HG03520 (cell line): ENCODE measurements around the gene C2orf69.

Experiments
- ATAC-seq: cut with Tn5 transposase; IDR thresholded peaks from one replicate; pipeline ENCODE4 v1.9.1; 2021; ENCODE audit warnings: mild to moderate bottlenecking, moderate library complexity; ENCODE audit not compliant: unreplicated experiment

Gene C2orf69

DNA sequence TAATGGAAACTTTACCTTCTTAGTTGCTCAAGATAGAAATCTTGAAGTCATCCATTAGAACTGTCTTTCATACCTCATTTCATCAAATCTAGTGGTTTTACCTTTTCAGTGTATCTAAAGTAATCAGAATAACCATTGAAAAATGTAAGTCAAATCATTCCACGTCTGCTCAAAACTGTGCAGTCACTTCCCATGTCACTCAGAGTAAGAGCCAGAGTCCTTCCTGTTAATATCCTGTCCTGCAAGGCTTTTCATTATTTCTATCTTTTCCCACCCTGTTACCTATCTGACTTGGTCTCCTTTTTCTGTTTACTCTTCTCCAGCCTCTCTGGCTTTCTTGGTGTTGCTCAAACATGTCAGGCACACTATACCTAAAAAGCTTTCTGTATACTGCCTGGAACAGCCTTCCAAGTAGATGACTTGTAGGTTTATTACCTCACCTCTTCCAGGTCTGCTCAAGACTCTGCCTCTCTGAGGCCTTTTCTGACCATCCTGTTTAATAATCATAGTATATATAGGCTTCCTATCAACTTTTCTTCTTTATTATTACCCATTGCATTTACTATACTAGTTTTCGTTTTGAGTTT lies 3.4 kb downstream of the C2orf69 start:
- ATAC-seq, result no peak

DNA sequence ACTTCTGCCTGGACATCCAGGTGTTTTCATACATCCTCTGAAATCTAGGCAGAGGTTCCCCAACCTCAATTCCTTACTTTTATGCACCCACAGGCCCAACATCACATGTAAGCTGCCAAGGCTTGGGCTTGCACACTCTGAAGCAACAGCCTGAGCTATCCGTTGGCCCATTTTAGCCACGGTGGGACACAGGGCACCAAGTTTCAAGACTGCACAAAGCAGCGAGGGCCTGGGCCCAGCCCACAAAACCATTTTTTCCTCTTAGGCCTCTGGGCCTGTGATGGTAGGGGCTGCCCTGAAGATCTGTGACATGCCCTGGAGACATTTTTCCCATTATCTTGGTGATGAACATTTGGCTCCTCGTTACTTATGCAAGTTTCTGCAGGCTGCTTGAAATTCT lies 5.9 kb downstream of the C2orf69 start:
- ATAC-seq, result no peak

DNA sequence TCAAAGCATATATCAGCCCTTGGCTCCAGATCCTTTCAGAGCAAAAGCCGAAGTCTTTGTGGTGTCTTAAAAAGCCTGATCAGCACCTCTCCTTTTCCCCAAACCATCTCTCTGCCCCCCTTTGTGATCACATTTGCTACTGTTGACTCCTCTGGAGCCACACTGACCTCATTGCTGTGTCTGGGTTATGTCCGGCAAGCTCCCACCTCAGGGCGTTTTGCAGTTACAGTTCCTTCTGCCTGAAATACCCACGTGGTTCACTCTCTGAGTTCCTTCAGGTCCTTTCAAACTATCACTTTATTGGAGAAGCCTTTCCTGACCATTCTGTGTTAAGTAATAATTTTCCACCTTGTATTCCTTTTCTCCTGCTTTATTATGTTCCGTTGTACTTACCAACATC lies 11.8 kb downstream of the C2orf69 start:
- no peak for ATAC-seq

DNA sequence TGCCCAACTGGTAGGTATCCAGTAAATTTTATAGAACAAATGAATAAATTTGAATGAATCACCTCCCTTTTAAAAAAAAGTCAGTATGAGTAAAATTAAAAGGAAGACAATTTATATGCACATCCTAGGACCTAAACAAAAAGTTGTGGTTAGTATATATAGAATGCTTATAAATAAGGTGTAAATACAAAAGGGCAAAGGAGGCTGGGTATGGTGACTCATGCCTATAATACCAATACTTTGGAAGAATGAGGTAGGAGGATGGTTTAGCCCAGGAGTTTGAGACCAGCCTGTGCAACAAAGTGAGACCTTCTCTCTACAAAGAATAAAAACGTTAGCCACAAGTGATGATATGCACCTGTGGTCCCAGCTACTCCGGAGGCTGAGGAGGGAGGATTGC lies 12.8 kb downstream of the C2orf69 start:
- no peak for ATAC-seq

DNA sequence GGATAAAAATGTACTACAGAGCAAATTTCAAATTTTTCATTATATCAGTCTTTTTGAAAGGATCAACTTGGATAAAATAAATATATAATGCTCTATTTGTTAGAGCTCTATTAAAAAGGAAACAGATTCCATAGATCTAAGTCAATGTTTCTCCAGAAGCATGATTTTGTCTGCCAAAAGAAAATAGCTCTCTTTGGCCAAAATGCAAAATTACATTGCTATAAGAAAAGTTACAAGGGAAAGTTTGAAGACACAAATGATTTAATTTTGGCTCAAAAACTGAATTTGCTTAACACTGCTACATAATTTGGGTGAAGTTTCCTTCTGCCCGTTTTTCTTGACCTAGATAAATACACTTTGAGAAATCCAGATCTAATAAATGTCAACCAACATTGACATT lies 15.7 kb downstream of the C2orf69 start:
- no peak for ATAC-seq

DNA sequence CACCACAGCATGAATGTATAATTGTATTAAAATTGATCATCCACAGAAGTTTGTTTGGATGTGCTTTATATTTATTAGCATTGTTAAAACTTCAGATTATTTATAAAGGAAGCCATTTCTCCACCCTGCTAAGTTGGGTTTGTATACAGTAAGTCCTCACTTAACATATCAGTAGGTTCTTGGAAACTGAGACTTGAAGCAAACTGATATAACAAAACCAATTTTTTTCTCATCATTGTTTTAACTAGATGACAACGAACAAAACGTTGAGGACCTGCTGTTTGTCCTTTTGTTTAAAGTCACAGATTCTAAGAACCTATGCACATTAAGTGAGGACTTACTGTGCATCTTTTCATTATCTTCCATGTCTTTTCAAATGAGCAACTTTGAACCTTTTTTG lies 17.1 kb downstream of the C2orf69 start:
- ATAC-seq, result no peak

DNA sequence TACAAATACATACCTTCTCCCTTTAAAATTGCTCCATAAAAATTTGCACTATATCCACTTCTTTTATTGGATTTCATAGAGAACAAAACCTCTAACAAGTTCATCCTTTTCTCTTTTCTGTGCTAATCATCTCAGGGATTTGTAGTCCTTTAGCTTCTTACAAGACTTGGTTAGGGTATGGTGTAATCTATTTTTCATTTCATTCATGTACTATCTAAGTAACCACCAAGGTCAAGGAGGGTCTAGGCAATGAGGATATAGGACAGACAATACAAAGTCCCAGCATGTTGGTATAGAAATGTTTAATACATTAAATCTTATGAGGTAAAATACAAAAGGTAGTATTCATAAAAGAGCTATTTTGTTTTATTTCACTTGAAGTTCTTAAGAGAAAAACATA lies 17.5 kb downstream of the C2orf69 start:
- no peak for ATAC-seq

DNA sequence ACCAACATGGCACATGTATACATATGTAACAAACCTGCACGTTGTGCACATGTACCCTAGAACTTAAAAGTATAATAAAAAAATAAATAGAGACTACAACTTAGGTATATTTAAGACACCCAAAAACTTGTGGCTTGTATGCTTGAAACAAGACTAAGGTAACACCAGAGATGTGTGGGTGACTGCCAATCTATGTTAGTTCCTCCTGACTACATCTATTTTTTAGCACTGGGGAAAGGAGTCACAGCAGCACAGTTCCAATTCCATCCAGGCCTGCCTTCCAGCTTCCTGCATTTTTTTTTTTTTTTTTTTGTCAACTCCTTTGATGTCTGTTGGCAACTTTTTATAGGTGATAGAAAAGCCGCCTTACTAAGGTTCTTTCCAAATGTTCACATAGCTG lies 18.2 kb downstream of the C2orf69 start:
- ATAC-seq, result no peak

DNA sequence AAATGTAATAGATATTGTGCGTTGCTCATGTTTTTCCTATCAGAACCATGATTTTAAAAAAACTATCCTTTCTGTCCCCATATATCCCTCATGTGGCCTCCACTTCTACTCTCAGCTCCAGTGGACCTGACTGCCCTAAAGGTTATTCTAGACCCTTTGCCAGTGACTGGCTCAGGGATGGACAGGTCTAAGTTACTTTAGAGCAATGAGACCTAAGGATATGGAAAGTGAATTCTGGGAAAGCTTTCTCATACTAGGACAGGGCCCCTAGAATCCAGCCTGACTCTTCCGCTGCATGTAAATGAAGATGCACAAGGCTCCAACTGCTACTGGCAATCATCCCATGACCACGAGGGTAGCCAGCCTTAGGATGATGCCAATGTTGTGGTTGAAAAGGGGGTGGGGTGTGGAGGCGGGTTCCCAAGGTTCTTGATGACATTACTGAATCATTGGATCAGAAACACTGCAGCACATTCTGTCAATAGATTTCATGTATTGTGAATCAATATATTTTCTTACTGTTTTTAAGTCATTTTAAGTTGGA lies 21.3 kb downstream of the C2orf69 start:
- ATAC-seq, result no peak

DNA sequence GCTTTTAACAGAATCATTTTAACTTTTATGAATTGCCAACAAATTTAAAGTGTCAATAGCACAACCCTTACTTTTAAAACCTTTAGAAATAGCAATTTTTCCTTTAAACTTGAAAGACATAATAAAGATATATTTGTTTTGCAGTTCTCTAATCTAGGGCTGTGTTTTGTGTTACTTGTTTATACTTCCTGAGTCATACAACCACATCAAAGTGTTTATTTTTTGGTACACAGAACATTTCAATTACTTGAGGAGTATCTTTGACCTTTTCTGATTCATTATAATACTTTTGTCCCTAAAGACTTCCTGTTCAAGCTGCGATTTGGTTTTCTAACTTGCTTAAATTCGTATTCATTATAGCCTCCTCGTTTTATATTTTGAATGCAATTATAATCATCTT lies 22.4 kb downstream of the C2orf69 start:
- ATAC-seq, result no peak

DNA sequence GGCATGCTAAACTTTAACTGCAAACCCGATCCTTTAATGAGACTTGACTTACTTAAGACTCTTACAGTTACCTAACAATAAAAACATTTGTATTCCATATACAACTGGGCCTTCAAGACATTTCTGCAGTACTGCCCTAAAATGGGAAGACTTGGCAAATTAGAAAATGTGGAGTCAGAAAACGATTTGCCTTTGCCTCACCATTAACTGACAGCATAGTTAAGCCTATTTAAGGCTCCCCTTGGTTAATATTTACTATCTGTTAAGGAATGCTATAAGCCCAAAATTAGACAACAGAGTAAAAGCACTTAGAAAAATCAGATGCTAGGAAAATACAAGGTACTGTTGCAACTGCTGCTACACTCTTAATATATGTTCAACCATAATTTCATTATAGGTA lies 25.5 kb downstream of the C2orf69 start:
- ATAC-seq, result no peak

DNA sequence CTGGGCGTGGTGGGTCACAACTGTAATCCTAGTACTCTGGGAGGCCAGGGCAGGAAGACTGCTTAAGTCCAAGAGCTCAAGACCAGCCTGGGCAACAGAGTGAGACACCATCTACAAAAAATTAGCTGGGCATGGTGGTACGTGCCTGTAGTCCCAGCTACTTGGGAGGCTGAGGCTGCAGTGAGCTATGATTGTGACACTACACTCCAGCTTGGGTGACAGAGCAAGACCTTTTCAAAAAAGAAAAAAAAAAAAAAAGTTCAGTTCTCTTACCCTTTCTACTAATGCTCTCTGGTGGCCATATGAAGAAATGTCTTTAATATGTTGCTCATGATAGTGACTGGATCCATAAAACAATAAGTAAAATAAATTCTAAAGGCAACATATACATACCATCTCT lies 29.3 kb downstream of the C2orf69 start:
- ATAC-seq, result peak; percentile 64

DNA sequence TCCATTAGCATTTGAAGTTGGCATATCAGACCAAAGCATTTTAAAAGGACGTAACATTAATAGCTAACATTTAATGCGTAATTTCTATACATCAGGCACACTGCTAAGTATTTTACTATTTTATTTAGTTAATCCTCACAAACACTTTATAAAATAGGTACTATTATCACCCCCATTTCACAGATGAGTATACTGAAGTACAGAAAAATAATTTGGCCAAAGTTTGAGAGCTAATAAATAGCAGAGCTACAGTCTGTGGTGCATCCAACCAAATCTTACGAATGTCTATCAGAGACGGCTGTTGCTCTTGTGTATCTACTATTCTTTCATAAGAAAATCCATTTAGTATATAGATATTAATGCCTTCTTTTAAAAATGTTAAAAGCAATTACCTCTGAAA lies 32.3 kb downstream of the C2orf69 start:
- ATAC-seq, result no peak

DNA sequence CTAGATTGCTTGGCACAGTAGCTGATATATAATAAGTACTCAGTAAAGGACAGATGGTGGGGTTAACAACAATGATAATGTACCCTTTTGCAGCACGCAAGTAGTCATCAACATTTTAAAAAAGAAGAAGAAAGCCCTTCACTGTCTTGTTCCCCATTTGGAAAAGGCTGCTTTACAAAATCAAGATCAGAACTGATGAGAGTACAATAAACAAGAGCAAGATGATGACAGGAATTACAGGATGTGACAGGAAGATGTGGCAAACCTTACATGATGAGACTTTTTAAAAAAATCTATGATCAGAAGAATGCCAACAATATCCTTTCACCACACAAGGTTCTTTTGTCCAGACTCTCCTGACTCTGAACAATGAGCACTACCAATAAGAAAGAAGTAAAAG lies 35.1 kb downstream of the C2orf69 start:
- no peak for ATAC-seq

DNA sequence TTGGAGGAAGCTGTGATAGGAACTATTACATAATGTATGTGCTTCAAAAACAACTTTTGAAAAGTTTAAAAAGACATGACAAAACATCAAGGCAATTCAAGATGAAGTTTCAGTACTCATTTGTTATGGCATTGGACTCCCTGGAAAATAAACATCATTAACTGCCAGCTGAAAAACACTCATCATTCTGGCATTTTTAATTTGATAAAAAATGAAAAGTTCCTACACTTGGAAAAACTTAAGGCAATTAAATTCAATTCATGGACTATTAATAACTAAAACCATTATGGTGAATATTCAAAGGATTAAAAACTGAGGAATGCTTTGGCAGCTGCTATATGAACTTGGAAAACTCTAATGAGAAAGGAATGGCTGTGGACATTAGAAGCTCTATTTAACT lies 35.7 kb downstream of the C2orf69 start:
- no peak for ATAC-seq

DNA sequence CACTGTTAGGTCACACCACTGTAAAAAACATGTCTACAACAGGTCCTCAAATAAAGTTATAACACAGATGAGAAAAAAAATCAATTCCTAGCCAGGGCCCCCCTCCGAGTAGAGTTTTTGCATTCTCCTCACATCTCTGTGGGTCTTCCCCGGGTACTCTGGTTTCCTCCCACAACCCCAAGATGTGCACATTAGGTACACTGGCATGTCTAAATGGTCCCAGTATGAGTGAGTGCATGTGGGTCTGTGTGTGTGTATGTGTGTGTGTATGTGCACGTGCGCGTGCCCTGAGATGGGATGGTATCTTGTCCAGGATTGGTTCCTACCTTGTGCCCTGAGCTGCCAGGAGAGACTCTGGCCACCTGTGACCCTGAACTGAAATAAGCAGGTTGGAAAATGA lies 39.3 kb downstream of the C2orf69 start:
- no peak for ATAC-seq

DNA sequence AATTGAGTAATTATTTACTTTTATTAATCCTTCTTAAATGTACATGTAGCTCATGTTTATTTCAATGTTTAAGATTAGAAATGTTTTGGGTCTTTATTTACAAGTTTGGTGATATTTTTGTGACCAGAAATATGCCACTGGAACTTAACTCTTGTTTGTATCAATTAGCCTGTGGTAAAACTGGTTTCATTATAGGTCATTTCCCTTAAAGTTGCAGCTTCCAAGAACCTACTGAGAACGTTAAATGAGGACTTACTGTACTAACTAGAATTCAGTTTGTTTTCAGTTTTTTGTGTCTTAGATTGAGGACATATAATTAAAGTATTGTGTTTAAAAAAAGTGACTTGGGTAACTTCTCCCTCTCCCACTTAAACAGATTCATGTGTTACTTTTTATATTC lies 39.9 kb downstream of the C2orf69 start:
- no peak for ATAC-seq

DNA sequence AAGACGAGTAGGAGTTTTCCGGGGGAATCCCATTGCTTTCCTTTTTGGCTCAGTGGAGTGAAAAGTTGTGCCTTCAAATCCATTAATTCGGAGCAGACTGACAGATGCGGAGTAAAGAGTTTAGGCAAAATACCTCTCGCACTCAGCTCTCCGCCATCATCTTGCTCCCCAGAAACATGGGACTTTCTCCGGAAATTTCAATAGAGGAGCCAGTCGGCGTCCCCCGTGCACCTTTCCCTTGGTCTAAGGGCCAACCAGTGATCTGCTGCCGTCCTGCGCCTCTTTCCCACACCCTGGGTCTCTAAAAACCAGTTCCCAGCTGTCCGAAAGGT lies 43.9 kb downstream of the C2orf69 start:
- peak; percentile 32 for ATAC-seq

DNA sequence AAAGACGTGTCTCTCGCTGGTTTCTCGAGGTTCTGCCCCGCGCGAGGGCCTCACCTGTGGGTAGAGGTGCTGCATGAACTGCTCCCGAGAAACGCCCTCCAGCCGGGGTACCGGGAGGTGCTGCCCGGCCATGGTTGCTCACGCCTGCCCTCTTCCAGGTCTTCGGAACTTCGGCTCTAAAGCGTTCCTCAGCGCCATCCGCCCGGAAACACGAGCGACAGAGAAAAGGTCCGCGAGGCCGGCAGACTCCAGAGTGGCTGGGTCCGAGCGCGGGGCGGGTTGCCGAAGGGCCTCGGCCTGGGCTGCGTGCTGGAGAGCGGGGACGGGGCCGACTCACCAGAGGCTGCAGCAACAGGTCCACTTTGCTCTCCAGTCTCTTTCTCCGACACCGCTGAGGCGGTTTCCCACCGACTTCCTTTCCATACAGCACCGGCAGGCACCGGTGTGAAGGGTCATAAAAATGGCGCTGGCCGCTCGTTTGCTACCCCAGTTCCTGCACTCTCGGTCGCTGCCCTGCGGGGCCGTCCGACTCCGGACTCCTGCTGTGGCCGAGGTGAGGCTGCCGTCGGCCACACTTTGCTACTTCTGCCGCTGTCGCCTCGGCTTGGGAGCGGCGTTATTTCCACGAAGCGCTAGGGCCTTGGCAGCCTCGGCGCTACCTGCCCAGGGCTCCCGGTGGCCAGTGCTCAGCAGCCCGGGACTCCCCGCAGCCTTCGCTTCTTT lies 44.4 kb downstream of the C2orf69 start, which contains the start of the genes MAIP1 and TYW5:
Gene MAIP1, plus strand, starts transcription at position 244 of the 723 bp plus-strand sequence. Its CDS starts 217 bp downstream, at position 461.
Gene TYW5, minus strand, starts transcription at position 153 of the 723 bp plus-strand sequence. Its CDS starts 21 bp downstream, at position 132.
- peak; percentile 69 for ATAC-seq

DNA sequence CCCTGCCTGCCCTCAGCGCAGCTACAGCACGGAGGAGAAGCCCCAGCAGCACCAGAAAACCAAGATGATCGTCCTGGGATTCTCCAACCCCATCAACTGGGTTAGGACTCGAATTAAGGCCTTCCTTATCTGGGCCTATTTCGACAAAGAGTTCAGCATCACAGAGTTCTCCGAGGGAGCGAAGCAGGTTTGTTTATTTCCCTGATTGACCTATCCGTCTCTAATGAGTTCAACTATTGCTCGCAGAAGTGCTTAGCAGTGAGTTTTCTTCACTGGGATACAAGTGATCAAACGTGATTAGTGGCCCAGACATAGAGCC lies 44.9 kb downstream of the C2orf69 start:
- ATAC-seq, result peak; percentile 1

DNA sequence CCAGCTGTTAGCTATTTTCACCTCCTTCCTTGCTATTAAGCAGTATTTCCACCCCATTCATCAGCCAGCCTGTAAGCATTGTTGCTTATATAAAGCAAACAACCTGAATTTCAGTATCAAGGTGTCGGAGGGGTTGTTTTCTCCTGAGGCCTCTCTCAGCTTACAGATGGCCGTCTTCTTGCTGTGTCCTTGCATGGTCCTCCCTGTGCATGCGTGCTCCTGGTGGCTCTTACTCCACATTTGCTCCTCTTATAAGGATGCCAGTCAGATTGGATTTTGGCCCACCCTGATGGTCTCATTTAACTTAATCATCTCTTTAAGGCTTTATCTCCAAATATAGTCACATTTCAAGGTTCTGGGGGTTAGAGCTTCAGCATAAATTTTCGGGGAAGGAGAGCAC lies 46.9 kb downstream of the C2orf69 start:
- no peak for ATAC-seq

DNA sequence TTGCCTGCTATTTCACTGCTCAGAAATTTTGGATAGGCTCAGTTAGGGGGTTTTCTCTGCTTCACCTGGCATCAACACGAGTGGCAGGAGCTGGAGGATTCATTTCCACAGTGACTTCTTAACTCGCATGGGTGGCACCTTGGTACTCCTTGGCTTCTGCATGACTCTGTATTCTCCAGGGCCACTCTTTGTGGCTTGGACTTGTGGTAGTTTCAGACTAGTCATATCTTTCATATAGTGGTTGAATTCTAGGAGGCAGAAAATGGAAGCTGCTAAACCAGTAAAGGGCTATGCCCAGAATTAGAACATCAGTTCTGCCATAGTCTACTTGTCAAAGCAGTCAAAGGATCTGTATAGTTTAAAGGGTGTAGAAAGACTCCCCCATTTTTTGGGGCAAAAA lies 51.1 kb downstream of the C2orf69 start:
- peak; percentile 63 for ATAC-seq

DNA sequence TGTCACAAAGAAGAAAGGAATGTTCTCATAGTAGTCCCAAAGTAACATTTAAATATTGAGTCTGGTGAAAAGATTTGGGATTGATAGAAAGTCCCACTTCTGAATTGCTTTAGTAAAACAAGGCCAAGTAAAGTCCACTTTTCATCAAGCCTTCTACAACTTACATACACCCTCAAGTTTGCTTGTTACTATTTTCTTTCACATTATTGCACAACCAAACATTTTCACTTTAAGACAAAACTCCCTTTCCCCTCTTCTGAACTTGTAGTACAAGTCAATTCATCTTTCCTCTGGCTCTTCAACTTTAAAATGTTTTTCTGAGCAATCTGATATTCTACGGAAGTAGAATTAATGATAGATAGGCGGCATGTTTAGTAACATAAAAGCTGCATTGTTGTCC lies 55.3 kb downstream of the C2orf69 start:
- no peak for ATAC-seq
